Loucy (cell line): ENCODE results near the gene EHBP1L1.
A peak's percentile ranks its signal among the peaks of the same experiment; 100 is the strongest.

Experiments used
- H2AFZ ChIP-seq: fragments of 200-600 bp; sonication (generic); 2 replicates; pipeline ENCODE4 v1.6.0; 2016; ENCODE audit warnings: antibody characterized with exemption, mild to moderate bottlenecking, low read length, moderate library complexity
- H3F3A ChIP-seq: fragments of 200-600 bp; 2 replicates; pipeline ENCODE4 v1.6.0; 2016; ENCODE audit warnings: antibody characterized with exemption, low read depth, mild to moderate bottlenecking
- H3K27me3 ChIP-seq: fragments of 200-600 bp; sonication (generic); 2 replicates; pipeline ENCODE4 v1.6.1; 2014; ENCODE audit warnings: low read length, mild to moderate bottlenecking; ENCODE audit not compliant: insufficient read depth, poor library complexity, severe bottlenecking
- H3K36me3 ChIP-seq: fragments of 200-600 bp; sonication (generic); 2 replicates; pipeline ENCODE4 v1.6.1; 2016; ENCODE audit warnings: low read length; ENCODE audit not compliant: insufficient read depth
- H3K4me1 ChIP-seq: fragments of 200-600 bp; sonication (generic); 2 replicates; pipeline ENCODE4 v1.5.1; 2014; ENCODE audit warnings: low read length, mild to moderate bottlenecking; ENCODE audit not compliant: insufficient read depth, poor library complexity, severe bottlenecking
- H3K4me2 ChIP-seq: fragments of 200-600 bp; sonication (generic); 2 replicates; pipeline ENCODE4 v1.6.0; 2014; ENCODE audit warnings: antibody characterized with exemption, low read length, low read depth, mild to moderate bottlenecking; ENCODE audit not compliant: poor library complexity, severe bottlenecking
- H3K4me3 ChIP-seq: fragments of 200-600 bp; sonication (generic); 2 replicates; pipeline ENCODE4 v1.5.1; 2014; ENCODE audit warnings: low read length, mild to moderate bottlenecking, mixed read lengths; ENCODE audit not compliant: poor library complexity, severe bottlenecking
- H3K79me2 ChIP-seq: fragments of 200-600 bp; sonication (generic); 2 replicates; pipeline ENCODE4 v1.6.1; 2014; ENCODE audit warnings: low read length; ENCODE audit not compliant: insufficient read depth
- H3K9ac ChIP-seq: fragments of 200-600 bp; sonication (generic); 2 replicates; pipeline ENCODE4 v1.6.0; 2014; ENCODE audit warnings: mild to moderate bottlenecking, low read depth, low read length, moderate library complexity; ENCODE audit not compliant: poor library complexity, severe bottlenecking
- H3K9me2 ChIP-seq: fragments of 200-600 bp; sonication (generic); replicated peaks from 2 replicates; pipeline ENCODE4 v1.6.1; 2016; ENCODE audit warnings: low read depth, low read length, mixed read lengths
- H3K9me3 ChIP-seq: fragments of 200-600 bp; sonication (generic); 2 replicates; pipeline ENCODE4 v1.6.1; 2014; ENCODE audit warnings: mild to moderate bottlenecking, antibody characterized with exemption, low read length, low read depth; ENCODE audit not compliant: insufficient read depth
- H4K20me1 ChIP-seq: fragments of 200-600 bp; sonication (generic); 2 replicates; pipeline ENCODE4 v1.6.0; 2014; ENCODE audit warnings: antibody characterized with exemption, low read length, mild to moderate bottlenecking; ENCODE audit not compliant: insufficient read depth, poor library complexity, severe bottlenecking
- CTCF ChIP-seq: fragments of 200-600 bp; sonication (generic); conservative IDR thresholded peaks from 2 replicates; pipeline ENCODE4 v1.5.1; 2014; ENCODE audit warnings: mild to moderate bottlenecking, antibody characterized with exemption, low read length
- EZH2phosphoT487 ChIP-seq: fragments of 200-600 bp; IDR thresholded peaks from 2 replicates; pipeline ENCODE4 v1.6.1; 2018; ENCODE audit warnings: antibody characterized with exemption, mild to moderate bottlenecking, moderate library complexity, borderline replicate concordance

Gene EHBP1L1

GRCh38 chr11:65606876-65607613, 31.2 kb downstream of the EHBP1L1 start:
- Histone ChIP-seq H3K27me3 (no peaks in the 10 kb centered on the region), H3K36me3 (peaks cover 41% of the 10 kb centered on the region; the same call in 1 of the 2 replicates), H3F3A (no peaks in the 10 kb centered on the region), H3K4me3 (no peak overlapping the region), H3K9ac (no peak overlapping the region), H3K4me1 (peaks cover 29% of the 10 kb centered on the region), H3K9me3 (no peaks in the 10 kb centered on the region), H3K4me2 (no peak overlapping the region), H4K20me1 (peaks cover 22% of the 10 kb centered on the region), H3K79me2 (peaks cover 42% of the 10 kb centered on the region), H3K9me2 (no peaks in the 10 kb centered on the region), H2AFZ (no peak overlapping the region)
- TF ChIP-seq EZH2phosphoT487 (no peak), CTCF (no peak)

- peaks cover 41% of the 10 kb centered on the region; the same call in 1 of the 2 replicates for H3K36me3 ChIP-seq
- H3K79me2 ChIP-seq: peaks cover 49% of the 10 kb centered on the region
- H3K9me3 ChIP-seq: no peaks in the 10 kb centered on the region
- no peak overlapping the region for H2AFZ ChIP-seq
- no peaks in the 10 kb centered on the region for H3F3A ChIP-seq
- H3K27me3 ChIP-seq: no peaks in the 10 kb centered on the region
- no peaks in the 10 kb centered on the region for H3K9me2 ChIP-seq
- H3K4me1 ChIP-seq: peaks cover 37% of the 10 kb centered on the region
- H3K4me2 ChIP-seq: no peak overlapping the region
- peaks cover 30% of the 10 kb centered on the region for H4K20me1 ChIP-seq
- TF ChIP-seq CTCF: no peak
- TF ChIP-seq EZH2phosphoT487: no peak
- no peak overlapping the region for H3K4me3 ChIP-seq
- H3K9ac ChIP-seq: no peak overlapping the region
These were observed 32.0 kb downstream of the EHBP1L1 start for GRCh38 chr11:65607614-65608426.

GRCh38 chr11:65609229-65609628, 33.4 kb downstream of the EHBP1L1 start:
- H3K4me3 ChIP-seq: peak overlapping the region; percentile 77
- peaks cover 28% of the 10 kb centered on the region; the same call in 1 of the 2 replicates for H3K36me3 ChIP-seq
- TF ChIP-seq EZH2phosphoT487 (no peak), CTCF (no peak)
- no peaks in the 10 kb centered on the region for H3K9me2 ChIP-seq
- H3K9ac ChIP-seq: peak overlapping the region; percentile 99
- H2AFZ ChIP-seq: no peak overlapping the region
- peaks cover 64% of the 10 kb centered on the region for H3K79me2 ChIP-seq
- H3K27me3 ChIP-seq: no peaks in the 10 kb centered on the region
- no peaks in the 10 kb centered on the region for H3F3A ChIP-seq
- peak overlapping the region; percentile 94 for H3K4me2 ChIP-seq
- no peaks in the 10 kb centered on the region for H3K9me3 ChIP-seq
- H4K20me1 ChIP-seq: peaks cover 41% of the 10 kb centered on the region
- peaks cover 40% of the 10 kb centered on the region for H3K4me1 ChIP-seq
